HG03175 (cell line): ENCODE results near the gene E2F2.
"Not testable (repeated sequence)": the region's sequence is repeated elsewhere in the genome, so short reads cannot be mapped to it uniquely, and the experiment has no call there.

Source experiments
- ATAC-seq: cut with Tn5 transposase; IDR thresholded peaks from one replicate; pipeline ENCODE4 v1.9.1; 2021; ENCODE audit warnings: mild to moderate bottlenecking, moderate library complexity; ENCODE audit not compliant: unreplicated experiment

The E2F2 gene

DNA sequence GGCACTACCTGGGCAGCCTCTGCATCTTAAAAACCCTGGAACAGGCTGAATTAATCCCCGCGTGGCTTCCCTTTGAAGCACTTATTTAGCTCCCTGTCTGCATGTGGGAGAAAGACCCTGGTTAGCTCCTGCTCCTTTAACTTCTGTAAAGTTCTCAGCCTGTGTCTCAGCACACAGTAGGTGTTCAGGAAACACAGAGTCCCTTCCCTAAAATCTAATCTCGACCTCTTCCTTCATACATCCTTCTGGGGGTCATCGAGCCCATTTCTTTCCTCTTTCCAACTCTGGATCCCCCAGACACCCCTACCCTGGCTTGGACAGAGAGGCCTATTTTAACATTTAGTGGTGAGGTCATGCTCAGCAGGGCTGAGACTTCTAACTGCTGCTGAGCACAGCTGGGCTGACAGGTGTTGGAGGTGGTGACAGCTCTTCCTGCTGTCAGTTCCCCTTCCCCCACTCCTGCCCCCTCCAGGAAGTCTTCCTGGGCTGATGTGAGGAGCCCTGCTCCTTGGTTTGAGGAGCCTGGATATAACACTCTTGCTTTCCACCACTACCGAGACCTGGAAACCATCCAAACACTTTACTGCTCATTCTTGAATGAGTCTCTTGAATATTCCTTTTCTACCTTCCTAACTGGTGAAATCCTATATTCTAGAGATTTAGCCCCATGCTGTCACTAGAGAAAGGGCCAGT lies 5.3 kb downstream of the E2F2 start:
- no peak for ATAC-seq

DNA sequence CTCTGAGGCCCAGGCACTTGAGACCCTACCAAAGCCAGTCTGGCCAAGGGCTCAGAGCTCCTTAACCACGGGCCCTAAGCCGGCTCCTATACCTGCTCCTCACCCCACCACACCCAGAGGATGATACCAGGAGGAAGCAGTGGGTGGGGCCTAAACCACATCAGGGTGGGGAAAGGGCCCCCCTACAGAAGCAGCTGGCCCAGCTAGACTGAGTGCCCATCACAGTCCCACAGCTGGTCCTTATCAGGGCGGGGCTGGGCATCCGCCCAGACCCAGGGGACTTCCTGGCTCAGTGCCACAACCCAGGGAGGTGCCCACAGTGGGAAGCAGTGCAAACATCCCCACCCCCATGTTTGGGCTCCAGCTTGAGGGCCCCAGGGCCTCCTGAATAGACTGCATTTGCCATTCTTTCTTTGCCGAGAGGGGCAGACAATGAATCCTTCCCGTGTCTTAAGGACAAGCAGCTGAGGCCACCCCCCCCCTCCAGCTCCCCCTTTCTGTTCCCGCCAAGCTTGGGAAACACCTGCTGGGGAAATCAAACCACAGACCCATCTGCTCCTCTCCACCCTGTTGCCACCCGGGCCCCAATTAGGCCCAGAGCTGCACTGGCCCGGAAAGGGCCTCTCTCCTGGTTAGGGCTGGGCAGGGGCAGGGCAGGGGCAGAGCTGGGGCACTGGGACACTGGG lies 6.2 kb downstream of the E2F2 start:
- no peak for ATAC-seq

DNA sequence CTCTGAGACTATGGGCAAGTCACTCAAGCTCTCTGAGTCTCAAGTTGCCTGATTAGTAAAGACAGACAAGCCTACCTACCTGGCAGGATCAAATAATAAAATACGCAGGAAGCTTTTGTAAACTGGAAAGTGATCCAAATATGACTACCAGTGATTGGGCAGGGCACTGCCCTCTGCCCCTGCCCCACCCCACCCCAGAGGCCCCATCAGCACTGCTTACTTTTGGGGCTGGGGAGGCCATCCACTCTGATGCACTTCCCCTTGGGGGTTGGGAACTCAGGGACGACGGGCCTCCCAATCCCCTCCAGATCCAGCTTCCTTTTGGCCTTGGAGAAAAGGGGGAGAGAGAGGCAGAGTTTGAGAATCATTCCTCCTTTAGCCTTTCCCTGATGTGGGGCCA lies 6.9 kb downstream of the E2F2 start:
- no peak for ATAC-seq

GRCh38 chr1:23522244-23522982 lies 8.6 kb downstream of the E2F2 start:
- ATAC-seq = no peak

DNA sequence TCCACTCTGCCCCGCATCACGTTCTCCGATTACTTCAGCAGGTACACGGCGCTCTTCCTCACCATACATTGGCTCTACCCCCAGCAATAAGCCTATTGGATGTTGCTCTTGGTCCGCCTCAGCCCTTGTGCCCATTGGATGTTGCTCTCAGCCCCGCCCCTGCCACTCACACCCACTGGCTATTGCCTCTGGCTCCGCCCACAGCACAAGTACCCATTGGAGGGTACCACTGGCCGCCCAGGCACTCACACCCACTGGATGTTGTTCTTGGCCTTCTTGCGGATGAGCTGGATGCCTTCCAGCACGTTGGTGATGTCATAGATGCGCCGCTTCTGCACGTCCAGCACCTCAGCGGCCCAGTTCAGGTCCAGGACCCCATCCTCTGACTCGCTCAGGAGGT lies 9.4 kb downstream of the E2F2 start:
- no peak for ATAC-seq

DNA sequence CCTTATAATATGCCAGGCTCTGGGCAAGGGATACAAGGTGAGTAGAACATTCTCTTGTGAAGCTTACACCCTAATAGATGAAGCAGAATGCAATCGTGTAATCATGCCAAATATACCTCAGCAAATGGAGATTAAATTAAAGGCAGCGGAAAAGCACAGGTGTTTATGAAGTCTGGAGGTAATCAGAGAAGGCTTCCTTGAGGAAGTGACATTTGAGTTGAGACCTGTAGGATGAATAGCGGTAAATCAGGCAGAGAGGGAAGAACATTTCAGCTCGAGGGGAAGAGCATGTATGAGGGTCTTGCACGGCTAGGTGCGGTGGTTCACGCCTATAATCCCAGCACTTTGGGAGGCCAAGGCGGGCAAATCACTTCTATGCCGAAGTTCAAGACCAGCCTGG lies 13.5 kb downstream of the E2F2 start:
- no peak for ATAC-seq

- ATAC-seq = no peak
Observed at GRCh38 chr1:23515905-23516304, 15.1 kb downstream of the E2F2 start.

- no peak for ATAC-seq
Observed at GRCh38 chr1:23514111-23514679, 16.8 kb downstream of the E2F2 start.

DNA sequence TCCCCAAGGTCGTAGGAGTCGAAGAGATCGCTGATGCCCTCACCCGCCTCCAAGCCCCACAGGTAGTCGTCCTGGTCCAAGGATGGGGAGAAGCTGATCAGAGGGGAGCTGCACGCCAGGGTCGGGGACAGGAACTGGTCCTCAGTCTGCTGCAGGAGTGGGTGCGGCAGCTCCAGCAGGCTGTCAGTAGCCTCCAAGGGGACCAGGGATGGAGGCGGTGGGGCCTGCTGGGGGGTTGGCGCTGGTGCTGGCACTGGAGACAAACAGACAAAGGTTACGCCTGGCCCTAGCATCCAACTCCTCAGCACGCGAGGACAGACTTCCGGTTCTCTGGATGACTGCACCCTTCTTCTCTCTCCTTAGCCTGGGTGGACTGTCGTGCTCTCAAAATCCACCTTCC lies 21.1 kb downstream of the E2F2 start:
- no peak for ATAC-seq

GRCh38 chr1:23506376-23507107 lies 24.5 kb downstream of the E2F2 start:
- no peak for ATAC-seq

DNA sequence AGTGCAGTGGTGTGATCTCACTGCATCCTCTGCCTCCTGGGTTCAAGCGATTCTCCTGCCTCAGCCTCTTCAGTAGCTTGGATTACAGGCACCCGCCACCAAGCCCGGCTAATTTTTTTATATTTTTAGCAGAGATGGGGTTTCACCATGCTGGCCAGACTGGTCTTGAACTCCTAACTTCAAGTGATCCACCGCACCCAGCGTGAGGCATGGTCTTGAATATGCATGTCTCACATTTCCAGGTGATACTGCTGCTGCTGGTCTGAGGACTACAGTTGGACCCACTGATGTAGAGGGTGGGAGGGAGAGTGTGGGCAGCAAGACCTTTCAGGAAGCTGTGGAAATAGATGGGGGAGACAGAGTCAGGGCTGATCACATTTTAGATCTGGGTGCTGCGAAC lies 25.2 kb downstream of the E2F2 start:
- ATAC-seq = no peak

GRCh38 chr1:23504156-23504555 lies 26.9 kb downstream of the E2F2 start:
- not testable (repeated sequence) for ATAC-seq

DNA sequence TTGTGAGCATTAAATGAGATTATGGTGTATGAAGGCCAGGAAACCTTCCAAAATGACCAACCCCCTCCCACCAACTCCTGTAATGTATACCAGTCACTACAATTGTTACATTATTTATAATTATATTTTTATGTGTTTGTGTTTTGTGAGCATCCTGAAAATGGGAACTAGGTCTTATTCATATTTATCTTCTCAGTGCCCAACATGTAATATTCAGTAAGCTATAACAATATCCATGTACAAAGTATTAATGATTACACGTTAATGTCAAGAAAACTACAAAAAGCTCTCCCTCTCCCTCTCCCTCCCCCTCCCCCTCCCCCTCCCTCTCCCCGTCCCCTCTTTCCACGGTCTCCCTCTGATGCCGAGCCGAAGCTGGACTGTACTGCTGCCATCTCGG lies 28.1 kb downstream of the E2F2 start:
- ATAC-seq = no peak

- ATAC-seq = no peak
Observed at GRCh38 chr1:23500466-23500865, 30.6 kb downstream of the E2F2 start.

DNA sequence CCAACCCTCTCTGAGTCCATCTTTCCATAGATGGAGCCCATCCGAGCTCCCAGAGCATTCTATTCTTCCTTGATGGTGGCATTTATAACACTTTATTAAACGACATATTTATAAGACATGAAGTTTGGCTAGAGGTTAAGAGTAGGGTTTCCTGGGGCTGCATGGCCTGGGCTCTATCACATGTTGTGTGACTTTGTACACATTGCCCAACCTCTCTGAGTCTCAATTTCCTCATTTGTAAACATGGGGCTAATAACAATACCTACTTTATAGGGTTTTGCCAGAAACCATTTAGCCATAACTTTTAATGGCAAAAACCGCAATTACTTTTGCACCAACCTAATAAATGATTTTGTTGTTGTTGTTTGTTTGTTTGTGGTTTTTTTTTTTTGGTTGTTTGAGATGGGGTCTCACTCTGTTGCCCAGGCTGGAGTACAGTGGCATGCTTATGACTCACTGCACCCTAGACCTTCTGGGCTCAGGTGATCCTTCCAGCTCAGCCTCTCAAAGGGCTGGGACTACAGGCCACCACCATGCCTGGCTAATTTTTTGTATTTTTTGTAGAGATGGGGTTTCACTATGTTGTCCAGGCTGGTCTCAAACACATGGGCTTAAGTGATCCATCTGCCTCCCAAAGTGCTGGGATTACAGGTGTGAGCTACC lies 33.1 kb downstream of the E2F2 start:
- ATAC-seq = no peak

- ATAC-seq = no peak
Observed at GRCh38 chr1:23496490-23497181, 34.4 kb downstream of the E2F2 start.

GRCh38 chr1:23494836-23495235 lies 36.2 kb downstream of the E2F2 start:
- not testable (repeated sequence) for ATAC-seq

GRCh38 chr1:23492776-23493175 lies 38.3 kb downstream of the E2F2 start:
- ATAC-seq = not testable (repeated sequence)

- no peak for ATAC-seq
Observed at GRCh38 chr1:23492132-23492720, 38.8 kb downstream of the E2F2 start.
